SK-N-SH (cell line): ENCODE data around the gene KLK14.

ENCODE experiments used
- EP300 ChIP-seq, 2 experiments: IDR thresholded peaks; 2 replicates each; pipeline versions ENCODE4 v1.4.0 to v1.6.1; 2012; ENCODE audit warnings: borderline replicate concordance in 1 of 2, low read depth in 1 of 2, low read length in 1 of 2
- NRF1 ChIP-seq: IDR thresholded peaks from 2 replicates; pipeline ENCODE4 v1.6.1; 2012; ENCODE audit warnings: low read depth, mild to moderate bottlenecking, low read length
- POLR2AphosphoS5 ChIP-seq: IDR thresholded peaks from 2 replicates; pipeline ENCODE4 v1.6.1; 2012; ENCODE audit warnings: low read depth, low read length
- SMC3 ChIP-seq: IDR thresholded peaks from 2 replicates; pipeline ENCODE4 v1.6.1; 2012; ENCODE audit warnings: low read depth, low read length, improper control_type of control experiment
- TAF1 ChIP-seq: IDR thresholded peaks from 2 replicates; pipeline ENCODE4 v1.6.1; 2012; ENCODE audit warnings: low read depth, mild to moderate bottlenecking, low read length, moderate library complexity, borderline replicate concordance
- YY1 ChIP-seq: IDR thresholded peaks from 2 replicates; pipeline ENCODE4 v1.4.0; 2012; ENCODE audit warnings: low read depth, mild to moderate bottlenecking
- TF ChIP-seq, protein P1 (sequence below): fragments of 150-350 bp; IDR thresholded peaks from 2 replicates; pipeline ENCODE4 v1.6.1; 2017; ENCODE audit warnings: antibody characterized with exemption, low read length, low read depth, borderline replicate concordance
- TF ChIP-seq, protein P2 (sequence below): fragments of 200-600 bp; sonication (generic); IDR thresholded peaks from 2 replicates; pipeline ENCODE4 v1.6.1; 2017; ENCODE audit warnings: antibody characterized with exemption, mild to moderate bottlenecking, moderate library complexity
- TF ChIP-seq, protein P3 (sequence below): fragments of 150-350 bp; IDR thresholded peaks from 2 replicates; pipeline ENCODE4 v1.6.1; 2016; ENCODE audit warnings: mild to moderate bottlenecking, low read depth, low read length
- TF ChIP-seq, protein P4 (sequence below): IDR thresholded peaks from 2 replicates; pipeline ENCODE4; 2012

DNA sequence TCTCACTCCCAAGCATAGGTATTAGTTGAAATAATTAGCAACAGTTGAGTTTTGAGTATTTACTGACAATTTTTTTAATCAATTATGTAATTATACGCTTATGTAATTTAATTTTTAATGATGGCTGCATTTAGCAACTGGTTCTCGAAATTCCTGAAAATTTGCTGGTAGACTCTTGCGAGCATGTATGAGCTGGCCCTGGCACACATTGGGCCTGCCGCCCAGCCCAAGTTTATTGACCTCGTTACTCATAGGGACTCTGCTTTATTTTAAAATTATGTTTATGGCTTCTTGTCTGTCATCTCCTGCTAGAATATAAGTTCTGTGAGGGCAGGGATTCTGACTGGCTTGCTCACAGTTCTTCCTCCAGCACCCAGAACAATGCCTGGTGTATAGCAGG lies 6.7 kb downstream of the KLK14 start:
- no peak for TF ChIP-seq YY1
- no peak for TF ChIP-seq TAF1
- TF ChIP-seq, protein P1, sequence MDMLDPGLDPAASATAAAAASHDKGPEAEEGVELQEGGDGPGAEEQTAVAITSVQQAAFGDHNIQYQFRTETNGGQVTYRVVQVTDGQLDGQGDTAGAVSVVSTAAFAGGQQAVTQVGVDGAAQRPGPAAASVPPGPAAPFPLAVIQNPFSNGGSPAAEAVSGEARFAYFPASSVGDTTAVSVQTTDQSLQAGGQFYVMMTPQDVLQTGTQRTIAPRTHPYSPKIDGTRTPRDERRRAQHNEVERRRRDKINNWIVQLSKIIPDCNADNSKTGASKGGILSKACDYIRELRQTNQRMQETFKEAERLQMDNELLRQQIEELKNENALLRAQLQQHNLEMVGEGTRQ: no peak
- TF ChIP-seq, protein P2, sequence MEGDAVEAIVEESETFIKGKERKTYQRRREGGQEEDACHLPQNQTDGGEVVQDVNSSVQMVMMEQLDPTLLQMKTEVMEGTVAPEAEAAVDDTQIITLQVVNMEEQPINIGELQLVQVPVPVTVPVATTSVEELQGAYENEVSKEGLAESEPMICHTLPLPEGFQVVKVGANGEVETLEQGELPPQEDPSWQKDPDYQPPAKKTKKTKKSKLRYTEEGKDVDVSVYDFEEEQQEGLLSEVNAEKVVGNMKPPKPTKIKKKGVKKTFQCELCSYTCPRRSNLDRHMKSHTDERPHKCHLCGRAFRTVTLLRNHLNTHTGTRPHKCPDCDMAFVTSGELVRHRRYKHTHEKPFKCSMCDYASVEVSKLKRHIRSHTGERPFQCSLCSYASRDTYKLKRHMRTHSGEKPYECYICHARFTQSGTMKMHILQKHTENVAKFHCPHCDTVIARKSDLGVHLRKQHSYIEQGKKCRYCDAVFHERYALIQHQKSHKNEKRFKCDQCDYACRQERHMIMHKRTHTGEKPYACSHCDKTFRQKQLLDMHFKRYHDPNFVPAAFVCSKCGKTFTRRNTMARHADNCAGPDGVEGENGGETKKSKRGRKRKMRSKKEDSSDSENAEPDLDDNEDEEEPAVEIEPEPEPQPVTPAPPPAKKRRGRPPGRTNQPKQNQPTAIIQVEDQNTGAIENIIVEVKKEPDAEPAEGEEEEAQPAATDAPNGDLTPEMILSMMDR: no peak
- TF ChIP-seq, protein P3, sequence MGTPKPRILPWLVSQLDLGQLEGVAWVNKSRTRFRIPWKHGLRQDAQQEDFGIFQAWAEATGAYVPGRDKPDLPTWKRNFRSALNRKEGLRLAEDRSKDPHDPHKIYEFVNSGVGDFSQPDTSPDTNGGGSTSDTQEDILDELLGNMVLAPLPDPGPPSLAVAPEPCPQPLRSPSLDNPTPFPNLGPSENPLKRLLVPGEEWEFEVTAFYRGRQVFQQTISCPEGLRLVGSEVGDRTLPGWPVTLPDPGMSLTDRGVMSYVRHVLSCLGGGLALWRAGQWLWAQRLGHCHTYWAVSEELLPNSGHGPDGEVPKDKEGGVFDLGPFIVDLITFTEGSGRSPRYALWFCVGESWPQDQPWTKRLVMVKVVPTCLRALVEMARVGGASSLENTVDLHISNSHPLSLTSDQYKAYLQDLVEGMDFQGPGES: no peak
- TF ChIP-seq, protein P4, sequence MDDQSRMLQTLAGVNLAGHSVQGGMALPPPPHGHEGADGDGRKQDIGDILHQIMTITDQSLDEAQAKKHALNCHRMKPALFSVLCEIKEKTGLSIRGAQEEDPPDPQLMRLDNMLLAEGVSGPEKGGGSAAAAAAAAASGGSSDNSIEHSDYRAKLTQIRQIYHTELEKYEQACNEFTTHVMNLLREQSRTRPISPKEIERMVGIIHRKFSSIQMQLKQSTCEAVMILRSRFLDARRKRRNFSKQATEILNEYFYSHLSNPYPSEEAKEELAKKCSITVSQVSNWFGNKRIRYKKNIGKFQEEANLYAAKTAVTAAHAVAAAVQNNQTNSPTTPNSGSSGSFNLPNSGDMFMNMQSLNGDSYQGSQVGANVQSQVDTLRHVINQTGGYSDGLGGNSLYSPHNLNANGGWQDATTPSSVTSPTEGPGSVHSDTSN: no peak
- TF ChIP-seq POLR2AphosphoS5: no peak
- no peak for TF ChIP-seq NRF1
- no peak for TF ChIP-seq SMC3
- no peak for TF ChIP-seq EP300 (IDR thresholded peaks at IDR 0.05; ENCODE audit: borderline replicate concordance in 1 of 2, low read depth in 1 of 2, low read length in 1 of 2)
